CD14-positive monocyte (primary cell): ENCODE measurements around the gene ACTL10. TPM values are rescaled to one million over a fixed set of nuclear protein-coding genes. Genes with fewer than 3 reads are reported as not detected.
"Not testable (repeated sequence)": the region's sequence is repeated elsewhere in the genome, so short reads cannot be mapped to it uniquely, and the experiment has no call there.

ENCODE experiments used
- DNase-seq, 3 donors: peaks; one replicate each; pipeline ENCODE4 v3.0.0-alpha.2; 2011 to 2022
- H2AFZ ChIP-seq: 2 replicates; pipeline ENCODE4 v1.6.0; 2012; ENCODE audit warnings: mild to moderate bottlenecking, low read depth, low read length, inconsistent platforms; ENCODE audit not compliant: insufficient read depth, poor library complexity, severe bottlenecking
- H3K27ac ChIP-seq, 2 donors: 1 replicate in 1 of 2; 2 replicates in 1 of 2; pipeline ENCODE4 v1.5.1; 2012 to 2013; ENCODE audit warnings: low read length in 2 of 2, control low read depth in 1 of 2, inconsistent platforms in 1 of 2, low read depth in 1 of 2, mild to moderate bottlenecking in 1 of 2
- H3K27me3 ChIP-seq, 2 donors: one replicate each; pipeline versions ENCODE4 v1.6.0 to v1.6.1; 2011 to 2013; ENCODE audit warnings: low read length in 2 of 2; ENCODE audit not compliant: control insufficient read depth in 2 of 2, insufficient read depth in 2 of 2
- H3K36me3 ChIP-seq, 2 donors: replicated peaks in 1 of 2; 1 replicate in 1 of 2; 2 replicates in 1 of 2; pipeline versions ENCODE4 v1.5.1 to v1.6.1; 2012 to 2013; ENCODE audit warnings: low read length in 2 of 2, control low read depth in 1 of 2, inconsistent platforms in 1 of 2, mild to moderate bottlenecking in 1 of 2; ENCODE audit not compliant: insufficient read depth in 2 of 2, control insufficient read depth in 1 of 2
- H3K4me1 ChIP-seq, 2 donors: 1 replicate in 1 of 2; 2 replicates in 1 of 2; pipeline versions ENCODE4 v1.5.1 to v1.6.1; 2012 to 2013; ENCODE audit warnings: low read length in 2 of 2, control low read depth in 1 of 2, inconsistent platforms in 1 of 2, mild to moderate bottlenecking in 1 of 2, moderate library complexity in 1 of 2; ENCODE audit not compliant: insufficient read depth in 2 of 2, control insufficient read depth in 1 of 2
- H3K4me2 ChIP-seq: replicated peaks from 2 replicates; pipeline ENCODE3; 2012; ENCODE audit warnings: low read length, moderate library complexity, mild to moderate bottlenecking; ENCODE audit not compliant: poor library complexity, severe bottlenecking; ENCODE audit errors: extremely low read depth
- H3K4me3 ChIP-seq, 3 experiments: fragments of 200-600 bp in 1 of 3; sonication (generic) in 1 of 3; replicated peaks in 1 of 3; 1 replicate in 2 of 3; 2 replicates in 1 of 3; pipeline ENCODE4 v1.5.1; 2011 to 2013; ENCODE audit warnings: low read length in 3 of 3, mild to moderate bottlenecking in 3 of 3, control low read depth in 2 of 3, low read depth in 2 of 3, inconsistent platforms in 1 of 3, moderate library complexity in 1 of 3
- H3K79me2 ChIP-seq: 2 replicates; pipeline ENCODE4 v1.6.0; 2012; ENCODE audit warnings: mild to moderate bottlenecking, control low read depth, inconsistent platforms, low read length, moderate library complexity; ENCODE audit not compliant: insufficient read depth
- H3K9ac ChIP-seq: 2 replicates; pipeline ENCODE4 v1.6.0; 2017; ENCODE audit warnings: low read length, mild to moderate bottlenecking; ENCODE audit not compliant: insufficient read depth, poor library complexity, severe bottlenecking
- H3K9me3 ChIP-seq, 2 donors: replicated peaks in 1 of 2; 1 replicate in 1 of 2; 2 replicates in 1 of 2; pipeline versions ENCODE4 v1.5.1 to v1.6.1; 2012 to 2013; ENCODE audit warnings: low read length in 2 of 2, control low read depth in 1 of 2; ENCODE audit not compliant: control insufficient read depth in 1 of 2, insufficient read depth in 1 of 2
- H4K20me1 ChIP-seq: 2 replicates; pipeline ENCODE4 v1.6.0; 2012; ENCODE audit warnings: mild to moderate bottlenecking, low read length, control low read depth, moderate library complexity; ENCODE audit not compliant: insufficient read depth
- H3K27ac Mint-ChIP-seq, 7 donors: one replicate each; pipeline ENCODE4 v1.8.0; 2020; ENCODE audit warnings: mild to moderate bottlenecking in 7 of 7, mixed read lengths in 7 of 7, moderate library complexity in 6 of 7, inconsistent platforms in 2 of 7
- H3K27me3 Mint-ChIP-seq, 3 donors: one replicate each; pipeline ENCODE4 v1.8.0; 2021 to 2022; ENCODE audit warnings: low read depth in 3 of 3, mild to moderate bottlenecking in 3 of 3, mixed read lengths in 3 of 3, moderate library complexity in 3 of 3, inconsistent platforms in 1 of 3
- H3K36me3 Mint-ChIP-seq, 2 donors: one replicate each; pipeline ENCODE4 v1.8.0; 2020; ENCODE audit warnings: mixed read lengths in 2 of 2, inconsistent platforms in 1 of 2, mild to moderate bottlenecking in 1 of 2
- H3K4me1 Mint-ChIP-seq: one replicate; pipeline ENCODE4 v1.8.0; 2020; ENCODE audit warnings: mild to moderate bottlenecking, mixed read lengths
- H3K4me3 Mint-ChIP-seq, 2 donors: one replicate each; pipeline ENCODE4 v1.8.0; 2020; ENCODE audit warnings: mild to moderate bottlenecking in 2 of 2, mixed read lengths in 2 of 2, moderate library complexity in 1 of 2
- H3K9me3 Mint-ChIP-seq, 7 donors: one replicate each; pipeline ENCODE4 v1.8.0; 2020 to 2022; ENCODE audit warnings: mixed read lengths in 7 of 7, mild to moderate bottlenecking in 6 of 7, moderate library complexity in 6 of 7, inconsistent platforms in 2 of 7
- WGBS: methylation state at CpG from one replicate; pipeline ENCODE4 v1.1.5; 2013; ENCODE audit warnings: missing lambda C conversion rate; ENCODE audit not compliant: insufficient coverage; 5-methylcytosine and 5-hydroxymethylcytosine counted together
- intact Hi-C, 2 donors: fragments of 100-400 bp; cut with micrococcal nuclease; formaldehyde crosslinking; loops; one replicate each; pipeline versions ENCODE4 v1.15.0 to v1.15.1; 2023
- polyA plus RNA-seq, 3 donors: library from polyadenylated mRNA; depleted of rRNA in 1 of 3; unstranded in 2 of 3; stranded (reverse) in 1 of 3; fragments of 300-500 nt in 2 of 3; fragments of >200 nt in 1 of 3; fragmentation: Illumina TruSeq in 2 of 3; gene quantifications; 1 replicate in 2 of 3; 2 replicates in 1 of 3; pipeline ENCODE4 v1.2.3, GENCODE V29; 2012 to 2021
- TF ChIP-seq, protein P1 (sequence below): fragments of 200-600 bp; IDR thresholded peaks from one replicate; pipeline ENCODE4 v1.8.0; 2022; ENCODE audit warnings: antibody characterized with exemption, mild to moderate bottlenecking

The ACTL10 gene
- polyA plus RNA-seq, 3 donors = 0.31 to 1.2 (median 1.1) TPM

DNA sequence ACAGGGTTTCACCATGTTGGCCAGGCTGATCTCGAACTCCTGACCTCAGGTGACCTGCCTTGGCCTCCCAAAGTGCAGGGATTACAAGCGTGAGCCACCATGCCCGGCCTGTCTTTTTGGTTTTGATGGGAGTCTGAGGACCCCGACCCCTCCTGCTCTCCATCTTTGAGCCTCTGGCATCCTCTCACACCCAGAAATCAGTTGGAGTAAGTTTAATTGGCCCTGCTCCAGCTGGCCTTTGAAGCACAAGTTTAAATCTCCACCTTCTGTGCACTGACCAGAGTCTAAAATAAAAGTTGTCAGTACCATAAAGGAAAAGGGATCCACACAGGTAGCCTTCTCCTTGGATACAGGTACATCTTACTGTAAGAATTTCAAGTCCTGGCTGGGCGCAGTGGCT is 20.6 kb upstream of the ACTL10 start:
- Histone ChIP-seq H3K4me2 (no peak overlapping the region), H2AFZ (no peak overlapping the region), H3K9me3 (no peaks in the 10 kb centered on the region), H4K20me1 (no peaks in the 10 kb centered on the region), H3K9ac (no peak overlapping the region), H3K36me3 (peaks cover 23 to 47% of the 10 kb centered on the region in 2 donors), H3K4me3 (no peak overlapping the region), H3K27ac (no peak overlapping the region), H3K27me3 (no peaks in the 10 kb centered on the region), H3K4me1 (no peaks in the 10 kb centered on the region), H3K79me2 (no peaks in the 10 kb centered on the region)
- Mint-ChIP-seq H3K27me3 (peaks cover 0 to 1% (median 0%) of the 10 kb centered on the region in 3 donors), H3K4me3 (no peak overlapping the region), H3K9me3 (no peaks in the 10 kb centered on the region), H3K4me1 (no peaks in the 10 kb centered on the region), H3K36me3 (peaks cover 35 to 50% of the 10 kb centered on the region in 2 donors), H3K27ac (no peak overlapping the region)
- DNase-seq = no peak
- TF ChIP-seq, protein P1, sequence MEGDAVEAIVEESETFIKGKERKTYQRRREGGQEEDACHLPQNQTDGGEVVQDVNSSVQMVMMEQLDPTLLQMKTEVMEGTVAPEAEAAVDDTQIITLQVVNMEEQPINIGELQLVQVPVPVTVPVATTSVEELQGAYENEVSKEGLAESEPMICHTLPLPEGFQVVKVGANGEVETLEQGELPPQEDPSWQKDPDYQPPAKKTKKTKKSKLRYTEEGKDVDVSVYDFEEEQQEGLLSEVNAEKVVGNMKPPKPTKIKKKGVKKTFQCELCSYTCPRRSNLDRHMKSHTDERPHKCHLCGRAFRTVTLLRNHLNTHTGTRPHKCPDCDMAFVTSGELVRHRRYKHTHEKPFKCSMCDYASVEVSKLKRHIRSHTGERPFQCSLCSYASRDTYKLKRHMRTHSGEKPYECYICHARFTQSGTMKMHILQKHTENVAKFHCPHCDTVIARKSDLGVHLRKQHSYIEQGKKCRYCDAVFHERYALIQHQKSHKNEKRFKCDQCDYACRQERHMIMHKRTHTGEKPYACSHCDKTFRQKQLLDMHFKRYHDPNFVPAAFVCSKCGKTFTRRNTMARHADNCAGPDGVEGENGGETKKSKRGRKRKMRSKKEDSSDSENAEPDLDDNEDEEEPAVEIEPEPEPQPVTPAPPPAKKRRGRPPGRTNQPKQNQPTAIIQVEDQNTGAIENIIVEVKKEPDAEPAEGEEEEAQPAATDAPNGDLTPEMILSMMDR = no peak
- WGBS = 100% methylated on average over 4 of the region's 5 CpGs
- intact Hi-C loops = no loop called here

- DNase-seq, H3K27ac ChIP-seq, H3K27me3 Mint-ChIP-seq, H3K4me1 ChIP-seq, H3K27ac Mint-ChIP-seq, H3K4me3 Mint-ChIP-seq, H3K9ac ChIP-seq, intact Hi-C loops, H3K4me3 ChIP-seq, H4K20me1 ChIP-seq, H3K9me3 Mint-ChIP-seq, H3K9me3 ChIP-seq, H3K4me2 ChIP-seq, H3K4me1 Mint-ChIP-seq, H2AFZ ChIP-seq, H3K79me2 ChIP-seq, H3K27me3 ChIP-seq: not testable (repeated sequence)
- WGBS = 98% methylated on average over 7 of the region's 14 CpGs
- peaks cover 23 to 38% of the 10 kb centered on the region in 2 donors for H3K36me3 ChIP-seq
- H3K36me3 Mint-ChIP-seq = peaks cover 32 to 41% of the 10 kb centered on the region in 2 donors
Observed at GRCh38 chr20:33646959-33647602, 19.7 kb upstream of the ACTL10 start.
